ENCODE measurements around the gene PXYLP1. TPM values are rescaled to one million over a fixed set of nuclear protein-coding genes. Genes with fewer than 3 reads are reported as not detected.

PXYLP1 gene
- total RNA-seq, 1 donor from 2014 or later: 11.5 TPM

- no peak for DNase-seq (ENCODE audit: low read depth)
- TF ChIP-seq, protein P1, sequence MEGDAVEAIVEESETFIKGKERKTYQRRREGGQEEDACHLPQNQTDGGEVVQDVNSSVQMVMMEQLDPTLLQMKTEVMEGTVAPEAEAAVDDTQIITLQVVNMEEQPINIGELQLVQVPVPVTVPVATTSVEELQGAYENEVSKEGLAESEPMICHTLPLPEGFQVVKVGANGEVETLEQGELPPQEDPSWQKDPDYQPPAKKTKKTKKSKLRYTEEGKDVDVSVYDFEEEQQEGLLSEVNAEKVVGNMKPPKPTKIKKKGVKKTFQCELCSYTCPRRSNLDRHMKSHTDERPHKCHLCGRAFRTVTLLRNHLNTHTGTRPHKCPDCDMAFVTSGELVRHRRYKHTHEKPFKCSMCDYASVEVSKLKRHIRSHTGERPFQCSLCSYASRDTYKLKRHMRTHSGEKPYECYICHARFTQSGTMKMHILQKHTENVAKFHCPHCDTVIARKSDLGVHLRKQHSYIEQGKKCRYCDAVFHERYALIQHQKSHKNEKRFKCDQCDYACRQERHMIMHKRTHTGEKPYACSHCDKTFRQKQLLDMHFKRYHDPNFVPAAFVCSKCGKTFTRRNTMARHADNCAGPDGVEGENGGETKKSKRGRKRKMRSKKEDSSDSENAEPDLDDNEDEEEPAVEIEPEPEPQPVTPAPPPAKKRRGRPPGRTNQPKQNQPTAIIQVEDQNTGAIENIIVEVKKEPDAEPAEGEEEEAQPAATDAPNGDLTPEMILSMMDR (IDR thresholded peaks at IDR 0.05; ENCODE audit: insufficient read depth, low read length, poor library complexity, severe bottlenecking): no peak
- Histone ChIP-seq H3K36me3 (ENCODE audit: control insufficient read depth, insufficient read depth, low read length) (no peaks in the 10 kb centered on the region), H3K27me3 (ENCODE audit: control insufficient read depth, insufficient read depth, low read length) (no peaks in the 10 kb centered on the region), H3K4me3 (ENCODE audit: low read depth, low read length) (no peak overlapping the region)
Observed at GRCh38 chr3:141275511-141275910, 43.9 kb downstream of the PXYLP1 start.

DNA sequence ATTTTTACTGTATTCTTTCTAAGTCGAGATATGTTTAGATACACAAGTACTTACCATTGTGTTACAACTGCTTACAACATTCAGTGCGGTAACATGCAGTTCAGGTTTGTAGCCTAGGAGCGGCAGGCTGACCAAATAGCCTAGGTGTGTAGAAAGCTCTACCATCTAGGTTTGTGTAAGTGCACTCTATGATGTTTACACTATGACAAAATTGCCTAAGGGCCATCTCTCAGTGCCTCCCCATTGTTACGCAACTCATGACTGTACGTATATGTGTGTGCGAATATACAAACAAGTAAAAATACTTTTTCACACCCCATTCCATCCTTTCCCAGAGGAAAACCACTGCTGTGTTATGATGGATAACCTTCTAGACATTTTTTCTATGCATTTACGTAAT, 44.3 kb downstream of the PXYLP1 start:
- no peaks in the 10 kb centered on the region for H3K27me3 ChIP-seq (ENCODE audit: control insufficient read depth, insufficient read depth, low read length)
- no peaks in the 10 kb centered on the region for H3K36me3 ChIP-seq (ENCODE audit: control insufficient read depth, insufficient read depth, low read length)
- TF ChIP-seq, protein P1 (IDR thresholded peaks at IDR 0.05; ENCODE audit: insufficient read depth, low read length, poor library complexity, severe bottlenecking): no peak
- H3K4me3 ChIP-seq (ENCODE audit: low read depth, low read length): no peak overlapping the region
- DNase-seq (ENCODE audit: low read depth): no peak

- no peak overlapping the region for H3K4me3 ChIP-seq (ENCODE audit: low read depth, low read length)
- TF ChIP-seq, protein P1 (IDR thresholded peaks at IDR 0.05; ENCODE audit: insufficient read depth, low read length, poor library complexity, severe bottlenecking): no peak
Observed at GRCh38 chr3:141276398-141276797, 44.8 kb downstream of the PXYLP1 start.

DNA sequence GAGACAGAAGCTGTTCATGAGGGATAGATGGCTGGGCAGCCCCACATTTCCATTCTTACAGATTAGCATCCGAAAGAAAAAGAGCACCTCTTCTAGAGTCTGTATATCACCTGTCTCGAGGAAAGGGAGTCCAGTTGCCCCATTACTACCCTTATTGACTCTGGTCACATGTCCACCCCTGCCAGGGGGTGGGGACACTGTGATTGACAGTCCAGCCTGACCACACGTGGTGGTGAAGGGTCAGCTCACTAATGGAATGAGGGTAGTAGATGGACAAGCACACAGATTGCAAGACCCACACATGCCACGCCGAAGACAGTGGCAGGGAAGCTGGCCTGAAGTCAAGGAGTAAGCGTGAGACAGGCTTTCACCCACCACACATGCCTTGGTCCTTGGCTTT, 45.8 kb downstream of the PXYLP1 start:
- no peak overlapping the region for H3K4me3 ChIP-seq (ENCODE audit: low read depth, low read length)
- TF ChIP-seq, protein P1 (IDR thresholded peaks at IDR 0.05; ENCODE audit: insufficient read depth, low read length, poor library complexity, severe bottlenecking): no peak
- no peaks in the 10 kb centered on the region for H3K27me3 ChIP-seq (ENCODE audit: control insufficient read depth, insufficient read depth, low read length)
- H3K36me3 ChIP-seq (ENCODE audit: control insufficient read depth, insufficient read depth, low read length): no peaks in the 10 kb centered on the region
- DNase-seq (ENCODE audit: low read depth): no peak

More at GRCh38 chr3:141276398-141276797, 44.8 kb downstream of the PXYLP1 start:
- no peak for DNase-seq (ENCODE audit: low read depth)
- no peaks in the 10 kb centered on the region for H3K27me3 ChIP-seq (ENCODE audit: control insufficient read depth, insufficient read depth, low read length)
- no peaks in the 10 kb centered on the region for H3K36me3 ChIP-seq (ENCODE audit: control insufficient read depth, insufficient read depth, low read length)

DNA sequence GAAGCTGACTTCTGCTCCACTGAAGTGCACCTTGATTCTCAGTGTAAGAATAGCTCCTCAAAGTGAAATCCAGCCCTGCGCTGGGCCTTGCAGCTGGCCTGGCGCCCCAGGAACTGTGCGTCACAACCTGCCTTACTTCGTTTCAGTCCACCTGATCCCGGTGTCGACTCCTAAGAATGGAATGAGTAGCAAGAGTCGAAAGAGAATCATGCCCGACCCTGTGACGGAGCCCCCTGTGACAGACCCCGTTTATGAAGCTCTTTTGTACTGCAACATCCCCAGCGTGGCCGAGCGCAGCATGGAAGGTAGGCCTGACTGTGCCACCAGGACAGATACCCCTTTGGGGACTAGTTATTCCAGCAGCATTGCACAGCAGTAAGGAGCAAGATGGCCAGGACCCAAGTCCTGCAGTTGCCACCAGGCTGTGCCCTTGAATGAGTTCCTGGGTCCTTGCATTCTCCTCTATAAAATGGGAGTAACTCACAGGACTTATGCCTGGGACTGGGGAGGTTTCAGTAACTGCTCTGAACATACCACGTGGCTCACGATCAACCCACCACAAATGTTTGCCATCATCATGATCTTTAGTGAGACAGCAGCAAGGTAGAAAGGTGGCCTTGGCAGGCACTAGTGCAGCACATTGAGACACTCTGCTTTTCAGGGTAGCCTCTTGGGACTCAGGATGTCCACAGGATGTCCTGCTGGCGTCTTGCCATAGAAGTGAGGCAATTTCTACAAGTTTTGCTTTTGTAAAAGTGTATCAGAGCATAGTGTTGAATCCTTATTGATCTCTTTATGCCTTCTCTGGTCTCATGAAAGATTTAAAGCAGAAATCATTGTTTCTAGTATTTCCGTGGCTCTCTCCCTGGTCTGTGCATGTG, 46.8 kb downstream of the PXYLP1 start:
- TF ChIP-seq, protein P1 (IDR thresholded peaks at IDR 0.05; ENCODE audit: insufficient read depth, low read length, poor library complexity, severe bottlenecking): no peak
- Histone ChIP-seq H3K4me3 (ENCODE audit: low read depth, low read length) (no peak overlapping the region), H3K27me3 (ENCODE audit: control insufficient read depth, insufficient read depth, low read length) (no peaks in the 10 kb centered on the region), H3K36me3 (ENCODE audit: control insufficient read depth, insufficient read depth, low read length) (no peaks in the 10 kb centered on the region)
- no peak for DNase-seq (ENCODE audit: low read depth)
